ENCODE results near the gene ZNF267.

DNA sequence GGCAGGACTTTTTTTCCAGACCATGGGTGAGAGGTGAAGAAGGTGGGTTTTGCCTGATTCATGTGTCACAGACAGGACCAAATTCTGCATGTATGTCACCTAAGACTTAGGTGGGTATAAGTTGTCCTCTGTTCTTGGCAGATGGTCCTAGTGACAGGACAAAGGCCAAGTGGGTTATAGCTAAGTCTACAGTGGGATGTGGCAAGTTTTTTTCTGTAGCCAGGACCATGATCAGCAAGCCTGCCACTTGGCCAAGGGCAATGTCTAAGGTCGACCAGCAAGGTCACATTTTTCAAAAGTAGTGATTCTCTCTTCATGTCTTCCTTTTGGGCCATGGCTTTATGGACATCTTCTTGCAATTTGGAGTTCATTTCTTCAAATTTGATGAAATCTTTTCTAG lies 20.2 kb downstream of the ZNF267 start:
- TF ChIP-seq EP300 (IDR thresholded peaks at IDR 0.05; ENCODE audit: low read depth) (no peak), POLR2AphosphoS5 (IDR thresholded peaks at IDR 0.05) (no peak), POLR2A (IDR thresholded peaks at IDR 0.05) (no peak)
- TF ChIP-seq, protein P1, sequence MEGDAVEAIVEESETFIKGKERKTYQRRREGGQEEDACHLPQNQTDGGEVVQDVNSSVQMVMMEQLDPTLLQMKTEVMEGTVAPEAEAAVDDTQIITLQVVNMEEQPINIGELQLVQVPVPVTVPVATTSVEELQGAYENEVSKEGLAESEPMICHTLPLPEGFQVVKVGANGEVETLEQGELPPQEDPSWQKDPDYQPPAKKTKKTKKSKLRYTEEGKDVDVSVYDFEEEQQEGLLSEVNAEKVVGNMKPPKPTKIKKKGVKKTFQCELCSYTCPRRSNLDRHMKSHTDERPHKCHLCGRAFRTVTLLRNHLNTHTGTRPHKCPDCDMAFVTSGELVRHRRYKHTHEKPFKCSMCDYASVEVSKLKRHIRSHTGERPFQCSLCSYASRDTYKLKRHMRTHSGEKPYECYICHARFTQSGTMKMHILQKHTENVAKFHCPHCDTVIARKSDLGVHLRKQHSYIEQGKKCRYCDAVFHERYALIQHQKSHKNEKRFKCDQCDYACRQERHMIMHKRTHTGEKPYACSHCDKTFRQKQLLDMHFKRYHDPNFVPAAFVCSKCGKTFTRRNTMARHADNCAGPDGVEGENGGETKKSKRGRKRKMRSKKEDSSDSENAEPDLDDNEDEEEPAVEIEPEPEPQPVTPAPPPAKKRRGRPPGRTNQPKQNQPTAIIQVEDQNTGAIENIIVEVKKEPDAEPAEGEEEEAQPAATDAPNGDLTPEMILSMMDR (IDR thresholded peaks at IDR 0.05): no peak

All from transverse colon (tissue), 4 donors.